Gastroesophageal sphincter (tissue), 4 donors: ENCODE measurements around the gene HS6ST3. TPM values are rescaled to one million over a fixed set of nuclear protein-coding genes. Genes with fewer than 3 reads are reported as not detected.
"Not testable (repeated sequence)": the region's sequence is repeated elsewhere in the genome, so short reads cannot be mapped to it uniquely, and the experiment has no call there.

Experiments used
- ATAC-seq: fragments of 150-250 bp; one replicate; pipeline ENCODE4 v1.9.1; 2016; ENCODE audit warnings: mild to moderate bottlenecking, moderate library complexity
- H3K27ac ChIP-seq, 4 donors: fragments of 200-600 bp; sonication (generic) in 3 of 4; 1 replicate in 3 of 4; 2 replicates in 1 of 4; pipeline ENCODE4 v1.5.1; 2016 to 2019
- H3K27me3 ChIP-seq: fragments of 200-600 bp; sonication (generic); one replicate; pipeline ENCODE4 v1.5.1; 2019
- H3K36me3 ChIP-seq, 2 donors: fragments of 200-600 bp; sonication (generic); one replicate each; pipeline ENCODE4 v1.5.1; 2019; ENCODE audit warnings: control low read depth in 1 of 2
- H3K4me1 ChIP-seq, 3 donors: fragments of 200-600 bp; sonication (generic); 1 replicate in 2 of 3; 2 replicates in 1 of 3; pipeline ENCODE4 v1.5.1; 2016 to 2019; ENCODE audit warnings: control low read depth in 2 of 3
- H3K4me3 ChIP-seq, 2 donors: fragments of 200-600 bp; sonication (generic); one replicate each; pipeline ENCODE4 v1.5.1; 2019; ENCODE audit warnings: mild to moderate bottlenecking in 1 of 2, moderate library complexity in 1 of 2
- H3K9me3 ChIP-seq, 3 donors: fragments of 200-600 bp; sonication (generic); one replicate each; pipeline ENCODE4 v1.5.1; 2017 to 2019; ENCODE audit warnings: control low read depth in 2 of 3
- CTCF ChIP-seq, 4 experiments: fragments of 200-600 bp in 2 of 4; fragments of 450-650 bp in 2 of 4; sonication (generic) in 1 of 4; IDR thresholded peaks; one replicate each; pipeline ENCODE4 v1.5.1; 2017 to 2019; ENCODE audit warnings: antibody characterized with exemption in 4 of 4, mild to moderate bottlenecking in 2 of 4, moderate library complexity in 2 of 4
- EP300 ChIP-seq: sonication (generic); formaldehyde crosslinking; IDR thresholded peaks from one replicate; pipeline ENCODE4 v1.6.1; 2017; ENCODE audit warnings: antibody characterized with exemption, mild to moderate bottlenecking
- POLR2A ChIP-seq, 2 donors: fragments of 450-650 bp; IDR thresholded peaks; one replicate each; pipeline ENCODE4 v1.6.1; 2017; ENCODE audit warnings: antibody characterized with exemption in 2 of 2, mild to moderate bottlenecking in 2 of 2, moderate library complexity in 1 of 2
- POLR2AphosphoS5 ChIP-seq: sonication (generic); formaldehyde crosslinking; IDR thresholded peaks from one replicate; pipeline ENCODE4 v1.6.1; 2017; ENCODE audit warnings: antibody characterized with exemption
- WGBS, 2 donors: methylation state at CpG; one replicate each; pipeline ENCODE4 v1.1.5; 2018; ENCODE audit warnings: low coverage in 1 of 2; 5-methylcytosine and 5-hydroxymethylcytosine counted together
- total RNA-seq, 4 donors: library from RNA; depleted of rRNA; stranded (reverse); fragments of >200 nt; gene quantifications; one replicate each; pipeline ENCODE4 v1.1.0, GENCODE V29; 2016

Gene HS6ST3
- total RNA-seq = 10 to 100 TPM in 1 of 4 donors, 1 to 10 TPM in 3; 3.4 to 13.2 (median 5.2) TPM

- peak within 1 kb of the TSS; percentile 37 to 60 for H3K4me3 ChIP-seq
- no peaks in the 10 kb centered on the region for H3K9me3 ChIP-seq
- peak; percentile 49 for ATAC-seq
- H3K27me3 ChIP-seq = peaks cover 85% of the 10 kb centered on the region
- H3K36me3 ChIP-seq = no peaks in the 10 kb centered on the region
- H3K4me1 ChIP-seq = peaks cover 0 to 32% (median 4%) of the 10 kb centered on the region in 3 donors
- WGBS, 2 donors = 3 to 7% methylated on average over 7 to 8 of the region's 35 CpGs
- TF ChIP-seq EP300 (no peak), POLR2AphosphoS5 (no peak), POLR2A (IDR thresholded peaks at IDR 0.05) (no peak), CTCF (IDR thresholded peaks at IDR 0.05) (no peak)
- peak within 1 kb of the TSS in 3 of 4 donors; percentile 70 to 80 (median 76) for H3K27ac ChIP-seq
Observed at GRCh38 chr13:96089749-96090239, at the start of gene HS6ST3. Gene HS6ST3, plus strand, starts transcription at chr13:96090107.

- Histone ChIP-seq H3K4me1 (no peaks in the 10 kb centered on the region), H3K27me3 (no peaks in the 10 kb centered on the region), H3K9me3 (peaks cover 0 to 7% (median 0%) of the 10 kb centered on the region in 3 donors), H3K4me3 (no peak overlapping the region), H3K36me3 (peaks cover 0 to 4% of the 10 kb centered on the region in 2 donors), H3K27ac (no peak overlapping the region)
- 86% methylated on average over 1 of the region's 4 CpGs; no CpG with 5 or more reads in 1 of the 2 donors for WGBS, 2 donors
- no peak for ATAC-seq
- TF ChIP-seq POLR2AphosphoS5 (no peak), CTCF (IDR thresholded peaks at IDR 0.05) (no peak), POLR2A (IDR thresholded peaks at IDR 0.05) (no peak)
Observed at GRCh38 chr13:96041326-96042110, 48.4 kb upstream of the HS6ST3 start.

- Histone ChIP-seq H3K27me3 (no peaks in the 10 kb centered on the region), H3K4me3 (no peak overlapping the region), H3K27ac (no peak overlapping the region), H3K4me1 (no peaks in the 10 kb centered on the region), H3K9me3 (peaks cover 0 to 11% (median 0%) of the 10 kb centered on the region in 3 donors), H3K36me3 (peaks cover 0 to 7% of the 10 kb centered on the region in 2 donors)
- ATAC-seq = no peak
- WGBS, 2 donors = 91 to 100% methylated on average over 1 of the region's 1 CpG
- TF ChIP-seq EP300 (no peak), CTCF (IDR thresholded peaks at IDR 0.05) (no peak), POLR2A (IDR thresholded peaks at IDR 0.05) (no peak), POLR2AphosphoS5 (no peak)
Observed at GRCh38 chr13:96044238-96044637, 45.7 kb upstream of the HS6ST3 start.

GRCh38 chr13:96046449-96047126, 43.3 kb upstream of the HS6ST3 start:
- ATAC-seq, H3K4me3 ChIP-seq, H3K36me3 ChIP-seq, H3K27me3 ChIP-seq, H3K27ac ChIP-seq, H3K4me1 ChIP-seq: not testable (repeated sequence)
- 100% methylated on average over 6 of the region's 16 CpGs; no CpG with 5 or more reads in 1 of the 2 donors for WGBS, 2 donors
- peaks cover 0 to 11% (median 0%) of the 10 kb centered on the region in 3 donors for H3K9me3 ChIP-seq

DNA sequence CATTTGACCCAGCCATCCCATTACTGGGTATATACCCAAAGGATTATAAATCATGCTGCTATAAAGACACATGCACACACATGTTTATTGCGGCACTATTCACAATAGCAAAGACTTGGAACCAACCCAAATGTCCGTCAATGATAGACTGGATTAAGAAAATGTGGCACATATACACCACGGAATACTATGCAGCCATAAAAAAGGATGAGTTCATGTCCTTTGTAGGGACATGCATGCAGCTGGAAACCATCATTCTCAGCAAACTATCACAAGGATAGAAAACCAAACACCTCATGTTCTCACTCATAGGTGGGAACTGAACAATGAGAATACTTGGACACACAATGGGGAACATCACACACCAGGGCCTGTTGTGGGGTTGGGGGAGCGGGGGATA, 39.0 kb upstream of the HS6ST3 start:
- peaks cover 0 to 13% (median 0%) of the 10 kb centered on the region in 3 donors for H3K4me1 ChIP-seq
- H3K36me3 ChIP-seq, H3K4me3 ChIP-seq, ATAC-seq, H3K27ac ChIP-seq, H3K27me3 ChIP-seq: not testable (repeated sequence)
- H3K9me3 ChIP-seq = peaks cover 0 to 10% (median 0%) of the 10 kb centered on the region in 3 donors
- WGBS, 2 donors = 90 to 92% methylated on average over 1 to 3 of the region's 4 CpGs

- H3K27me3 ChIP-seq, H3K4me3 ChIP-seq, H3K9me3 ChIP-seq, ATAC-seq, H3K27ac ChIP-seq, H3K36me3 ChIP-seq: not testable (repeated sequence)
- peaks cover 0 to 13% (median 0%) of the 10 kb centered on the region in 3 donors for H3K4me1 ChIP-seq
- WGBS, 2 donors = 89 to 97% methylated on average over 5 of the region's 5 CpGs
Observed at GRCh38 chr13:96051491-96051890, 38.4 kb upstream of the HS6ST3 start.

- not testable (repeated sequence) for ATAC-seq, H3K4me3 ChIP-seq, H3K27ac ChIP-seq, H3K36me3 ChIP-seq, H3K9me3 ChIP-seq, H3K27me3 ChIP-seq
- H3K4me1 ChIP-seq = peaks cover 0 to 13% (median 0%) of the 10 kb centered on the region in 3 donors
- WGBS, 2 donors = 81 to 85% methylated on average over 3 of the region's 3 CpGs
Observed at GRCh38 chr13:96051946-96052345, 38.0 kb upstream of the HS6ST3 start.
